ENCODE results near the gene FARS2.

Gene FARS2

GRCh38 chr6:5701174-5701573 is 439.9 kb downstream of the FARS2 start:
- H3K4me1 ChIP-seq (ENCODE audit: control insufficient read depth in 1 of 2, insufficient read depth in 1 of 2, low read depth in 1 of 2, low read length in 1 of 2): peaks cover 22 to 26% of the 10 kb centered on the region in 2 experiments
- no peak overlapping the region for H3K4me3 ChIP-seq (ENCODE audit: low read depth in 1 of 2, low read length in 1 of 2)
- H3K27me3 ChIP-seq: no peaks in the 10 kb centered on the region
- no peaks in the 10 kb centered on the region for H3K36me3 ChIP-seq
- H3K9me3 ChIP-seq: no peaks in the 10 kb centered on the region
- H3K27ac ChIP-seq: no peak overlapping the region
- TF ChIP-seq, protein P1, sequence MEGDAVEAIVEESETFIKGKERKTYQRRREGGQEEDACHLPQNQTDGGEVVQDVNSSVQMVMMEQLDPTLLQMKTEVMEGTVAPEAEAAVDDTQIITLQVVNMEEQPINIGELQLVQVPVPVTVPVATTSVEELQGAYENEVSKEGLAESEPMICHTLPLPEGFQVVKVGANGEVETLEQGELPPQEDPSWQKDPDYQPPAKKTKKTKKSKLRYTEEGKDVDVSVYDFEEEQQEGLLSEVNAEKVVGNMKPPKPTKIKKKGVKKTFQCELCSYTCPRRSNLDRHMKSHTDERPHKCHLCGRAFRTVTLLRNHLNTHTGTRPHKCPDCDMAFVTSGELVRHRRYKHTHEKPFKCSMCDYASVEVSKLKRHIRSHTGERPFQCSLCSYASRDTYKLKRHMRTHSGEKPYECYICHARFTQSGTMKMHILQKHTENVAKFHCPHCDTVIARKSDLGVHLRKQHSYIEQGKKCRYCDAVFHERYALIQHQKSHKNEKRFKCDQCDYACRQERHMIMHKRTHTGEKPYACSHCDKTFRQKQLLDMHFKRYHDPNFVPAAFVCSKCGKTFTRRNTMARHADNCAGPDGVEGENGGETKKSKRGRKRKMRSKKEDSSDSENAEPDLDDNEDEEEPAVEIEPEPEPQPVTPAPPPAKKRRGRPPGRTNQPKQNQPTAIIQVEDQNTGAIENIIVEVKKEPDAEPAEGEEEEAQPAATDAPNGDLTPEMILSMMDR (IDR thresholded peaks at IDR 0.05): no peak

DNA sequence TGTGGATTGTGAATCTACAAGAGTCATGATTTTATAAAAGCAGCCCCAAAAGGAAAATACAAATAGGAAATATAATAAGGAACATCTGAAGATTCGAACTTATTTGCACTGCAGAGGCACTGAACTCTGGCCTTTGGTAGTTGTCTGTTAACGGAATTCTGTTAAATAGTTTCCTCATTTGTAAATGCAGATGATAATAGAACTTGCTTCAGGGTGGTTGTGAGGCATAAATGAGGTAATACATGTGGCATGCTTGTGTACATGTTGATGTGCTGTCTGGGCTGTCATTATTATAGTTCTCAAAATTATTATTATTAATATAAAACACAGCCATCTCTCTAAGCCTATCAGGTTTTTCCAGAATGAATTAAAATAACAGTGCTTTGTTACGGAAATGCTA is 443.4 kb downstream of the FARS2 start:
- no peak overlapping the region for H3K4me3 ChIP-seq (ENCODE audit: low read depth in 1 of 2, low read length in 1 of 2)
- H3K27me3 ChIP-seq: no peaks in the 10 kb centered on the region
- peaks cover 5 to 6% of the 10 kb centered on the region in 2 experiments for H3K4me1 ChIP-seq (ENCODE audit: control insufficient read depth in 1 of 2, insufficient read depth in 1 of 2, low read depth in 1 of 2, low read length in 1 of 2)
- TF ChIP-seq, protein P1 (IDR thresholded peaks at IDR 0.05): no peak
- H3K36me3 ChIP-seq: no peaks in the 10 kb centered on the region
- no peaks in the 10 kb centered on the region for H3K9me3 ChIP-seq
- H3K27ac ChIP-seq: no peak overlapping the region

DNA sequence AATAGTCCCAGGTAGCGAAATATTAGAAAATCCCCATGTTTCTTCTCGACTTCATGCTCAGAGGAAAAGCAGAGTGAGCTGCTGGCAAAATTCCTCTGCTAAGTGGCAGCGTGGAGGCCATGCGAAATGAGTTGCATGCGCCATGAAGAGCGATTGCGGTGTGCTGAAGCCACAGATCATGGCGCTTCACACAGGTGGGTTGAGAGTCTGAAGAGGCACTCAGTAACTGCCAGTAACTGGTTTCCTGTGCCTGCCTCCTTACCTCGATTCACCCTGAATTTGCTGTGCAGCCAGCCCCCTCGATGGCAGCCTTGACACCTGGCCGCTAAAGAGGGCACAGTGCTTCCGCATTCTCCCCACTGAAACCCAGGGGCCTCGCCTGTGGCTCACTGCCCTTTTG is 443.9 kb downstream of the FARS2 start:
- Histone ChIP-seq H3K36me3 (no peaks in the 10 kb centered on the region), H3K27me3 (no peaks in the 10 kb centered on the region), H3K9me3 (no peaks in the 10 kb centered on the region), H3K4me1 (ENCODE audit: control insufficient read depth in 1 of 2, insufficient read depth in 1 of 2, low read depth in 1 of 2, low read length in 1 of 2) (peaks cover 0 to under 1% of the 10 kb centered on the region in 2 experiments), H3K4me3 (ENCODE audit: low read depth in 1 of 2, low read length in 1 of 2) (no peak overlapping the region), H3K27ac (no peak overlapping the region)
- TF ChIP-seq, protein P1 (IDR thresholded peaks at IDR 0.05): no peak

- H3K4me1 ChIP-seq (ENCODE audit: control insufficient read depth in 1 of 2, insufficient read depth in 1 of 2, low read depth in 1 of 2, low read length in 1 of 2): no peaks in the 10 kb centered on the region
- no peaks in the 10 kb centered on the region for H3K9me3 ChIP-seq
- no peaks in the 10 kb centered on the region for H3K36me3 ChIP-seq
- TF ChIP-seq, protein P1 (IDR thresholded peaks at IDR 0.05): no peak
- no peaks in the 10 kb centered on the region for H3K27me3 ChIP-seq
- H3K4me3 ChIP-seq (ENCODE audit: low read depth in 1 of 2, low read length in 1 of 2): no peak overlapping the region
- no peak overlapping the region for H3K27ac ChIP-seq
Measured at GRCh38 chr6:5706124-5707033, 445.1 kb downstream of the FARS2 start.

GRCh38 chr6:5707281-5708045 is 446.1 kb downstream of the FARS2 start:
- no peaks in the 10 kb centered on the region for H3K36me3 ChIP-seq
- TF ChIP-seq, protein P1 (IDR thresholded peaks at IDR 0.05): no peak
- H3K4me3 ChIP-seq (ENCODE audit: low read depth in 1 of 2, low read length in 1 of 2): no peak overlapping the region
- peaks cover 5% of the 10 kb centered on the region in 2 experiments for H3K4me1 ChIP-seq (ENCODE audit: control insufficient read depth in 1 of 2, insufficient read depth in 1 of 2, low read depth in 1 of 2, low read length in 1 of 2)
- no peaks in the 10 kb centered on the region for H3K27me3 ChIP-seq
- H3K9me3 ChIP-seq: no peaks in the 10 kb centered on the region
- H3K27ac ChIP-seq: no peak overlapping the region

Measured in neutrophil (primary cell).